Transverse colon (tissue), 4 donors: ENCODE results near the gene BTN3A1. TPM values are rescaled to one million over a fixed set of nuclear protein-coding genes. Genes with fewer than 3 reads are reported as not detected.

ENCODE experiments used
- DNase-seq: peaks from one replicate; pipeline ENCODE4 v3.0.0-alpha.2; 2019
- H3K27ac ChIP-seq, 4 donors: fragments of 200-600 bp; sonication (generic); 2 replicates each; pipeline ENCODE4 v1.5.1; 2016 to 2018; ENCODE audit warnings: inconsistent platforms in 4 of 4
- H3K27me3 ChIP-seq: fragments of 200-600 bp; sonication (generic); 2 replicates; pipeline ENCODE4 v1.5.1; 2017; ENCODE audit warnings: inconsistent platforms
- H3K36me3 ChIP-seq, 4 donors: fragments of 200-600 bp; sonication (generic); 2 replicates each; pipeline ENCODE4 v1.5.1; 2017 to 2019; ENCODE audit warnings: inconsistent platforms in 4 of 4
- H3K4me1 ChIP-seq, 4 donors: fragments of 200-600 bp; sonication (generic); 2 replicates each; pipeline ENCODE4 v1.5.1; 2017 to 2020; ENCODE audit warnings: inconsistent platforms in 4 of 4
- H3K4me3 ChIP-seq, 4 donors: fragments of 200-600 bp; sonication (generic); 1 replicate in 1 of 4; 2 replicates in 3 of 4; pipeline versions ENCODE4 v1.5.1 to v1.6.1; 2017 to 2019; ENCODE audit warnings: inconsistent platforms in 4 of 4
- H3K9me3 ChIP-seq, 2 donors: fragments of 200-600 bp; sonication (generic); 2 replicates each; pipeline ENCODE4 v1.5.1; 2017 to 2019; ENCODE audit warnings: inconsistent platforms in 2 of 2
- CTCF ChIP-seq, 5 experiments: fragments of 200-600 bp in 3 of 5; fragments of 450-650 bp in 2 of 5; sonication (generic) in 3 of 5; IDR thresholded peaks; 1 replicate in 2 of 5; 2 replicates in 3 of 5; pipeline ENCODE4 v1.5.1; 2016 to 2017; ENCODE audit warnings: antibody characterized with exemption in 5 of 5, inconsistent platforms in 3 of 5, mild to moderate bottlenecking in 2 of 5, moderate library complexity in 1 of 5
- EP300 ChIP-seq: sonication (generic); formaldehyde crosslinking; IDR thresholded peaks from one replicate; pipeline ENCODE4 v1.6.1; 2017; ENCODE audit warnings: antibody characterized with exemption, low read depth
- POLR2A ChIP-seq: fragments of 450-650 bp; IDR thresholded peaks from one replicate; pipeline ENCODE4 v1.6.1; 2016; ENCODE audit warnings: antibody characterized with exemption, mild to moderate bottlenecking, moderate library complexity
- POLR2AphosphoS5 ChIP-seq, 3 donors: sonication (generic); formaldehyde crosslinking; IDR thresholded peaks; one replicate each; pipeline ENCODE4 v1.6.1; 2016; ENCODE audit warnings: antibody characterized with exemption in 3 of 3
- WGBS, 2 donors: methylation state at CpG; one replicate each; pipeline ENCODE4 v1.1.5; 2018; ENCODE audit warnings: low coverage in 1 of 2; 5-methylcytosine and 5-hydroxymethylcytosine counted together
- in situ Hi-C, 4 donors: fragments of 200-750 bp; cut with MboI; loops; one replicate each; pipeline versions ENCODE4 v1.15.0 to v1.15.1; 2017; ENCODE audit warnings: low sequenced_read_pairs in 3 of 4, low pct_ligation_motif_present in 1 of 4, low pct_unique_long_range_greater_than_20kb in 1 of 4
- intact Hi-C: fragments of 100-400 bp; cut with DNase I; formaldehyde crosslinking; loops from one replicate; pipeline ENCODE4 v1.15.1; 2023; ENCODE audit warnings: low total_unique reads
- total RNA-seq, 4 donors: library from RNA; depleted of rRNA; stranded (reverse); fragments of >200 nt; gene quantifications; one replicate each; pipeline ENCODE4 v1.1.0, GENCODE V29; 2016

The BTN3A1 gene
- total RNA-seq, 4 donors from 2014 or later: 15.7 to 43.2 (median 20.4) TPM

DNA sequence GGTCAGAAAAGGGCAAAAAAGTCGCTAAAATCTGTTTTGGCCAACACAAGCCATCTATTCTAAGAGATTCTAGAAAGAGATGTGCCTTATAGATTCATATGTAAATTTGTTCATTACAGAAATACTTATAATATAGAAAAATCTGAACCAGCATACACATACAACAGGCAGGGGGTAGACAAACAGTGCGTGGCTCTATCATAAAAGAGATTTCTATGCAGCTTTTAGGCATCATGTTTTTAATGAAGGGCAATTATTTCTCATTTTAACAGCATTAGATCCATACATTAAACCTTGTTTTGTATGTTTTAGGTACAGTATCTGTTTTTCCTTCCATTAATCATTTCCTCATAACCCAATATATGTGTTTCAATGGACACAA is 38.9 kb downstream of the BTN3A1 start:
- intact Hi-C loops (no loop called here), in situ Hi-C loops (no loop called here)
- Histone ChIP-seq H3K36me3 (no peaks in the 10 kb centered on the region), H3K9me3 (no peaks in the 10 kb centered on the region), H3K4me1 (peaks cover 0 to 32% (median 11%) of the 10 kb centered on the region in 4 donors), H3K4me3 (peak overlapping the region; percentile 34 to 61 (median 50)), H3K27me3 (no peaks in the 10 kb centered on the region), H3K27ac (peak overlapping the region; percentile 86 to 91 (median 88))
- TF ChIP-seq EP300: no peak
- TF ChIP-seq POLR2A: no peak
- DNase-seq: no peak
- WGBS, 2 donors: 8 to 25% methylated on average over 2 of the region's 2 CpGs

GRCh38 chr6:26441977-26442376 is 39.9 kb downstream of the BTN3A1 start:
- intact Hi-C loops (no loop called here), in situ Hi-C loops (no loop called here)
- TF ChIP-seq POLR2AphosphoS5 (IDR thresholded peaks at IDR 0.05) (no peak), CTCF (IDR thresholded peaks at IDR 0.05) (no peak), EP300 (no peak), POLR2A (no peak)
- no peak for DNase-seq
- H3K4me1 ChIP-seq: peaks cover 0 to 35% (median 11%) of the 10 kb centered on the region in 4 donors
- 55 to 63% methylated on average over 4 to 5 of the region's 5 CpGs for WGBS, 2 donors
- H3K27me3 ChIP-seq: no peaks in the 10 kb centered on the region
- H3K36me3 ChIP-seq: no peaks in the 10 kb centered on the region
- no peak overlapping the region for H3K27ac ChIP-seq
- no peaks in the 10 kb centered on the region for H3K9me3 ChIP-seq
- H3K4me3 ChIP-seq: peak overlapping the region in 1 of 4 donors; percentile 61

GRCh38 chr6:26445934-26446667 is 44.0 kb downstream of the BTN3A1 start:
- Histone ChIP-seq H3K4me3 (no peak overlapping the region), H3K9me3 (no peaks in the 10 kb centered on the region), H3K36me3 (peaks cover 0 to 7% (median 0%) of the 10 kb centered on the region in 4 donors), H3K27ac (no peak overlapping the region), H3K4me1 (peaks cover 0 to 24% (median 5%) of the 10 kb centered on the region in 4 donors), H3K27me3 (no peaks in the 10 kb centered on the region)
- in situ Hi-C loops (no loop called here), intact Hi-C loops (no loop called here)
- WGBS, 2 donors: 67 to 80% methylated on average over 1 to 5 of the region's 5 CpGs
- TF ChIP-seq POLR2A: no peak
- TF ChIP-seq POLR2AphosphoS5 (IDR thresholded peaks at IDR 0.05): no peak
- no peak for TF ChIP-seq CTCF (IDR thresholded peaks at IDR 0.05)
- TF ChIP-seq EP300: no peak
- DNase-seq: no peak

- H3K36me3 ChIP-seq: peaks cover 0 to 7% (median 0%) of the 10 kb centered on the region in 4 donors
- H3K27me3 ChIP-seq: no peaks in the 10 kb centered on the region
- no peak for DNase-seq
- 91 to 100% methylated on average over 2 to 5 of the region's 5 CpGs for WGBS, 2 donors
- in situ Hi-C loops (no loop called here), intact Hi-C loops (no loop called here)
- H3K4me3 ChIP-seq: no peak overlapping the region
- no peaks in the 10 kb centered on the region for H3K9me3 ChIP-seq
- H3K27ac ChIP-seq: no peak overlapping the region
- peaks cover 0 to 12% (median 0%) of the 10 kb centered on the region in 4 donors for H3K4me1 ChIP-seq
- TF ChIP-seq POLR2AphosphoS5 (IDR thresholded peaks at IDR 0.05) (no peak), POLR2A (no peak), CTCF (IDR thresholded peaks at IDR 0.05) (no peak), EP300 (no peak)
Measured at GRCh38 chr6:26447257-26447656, 45.2 kb downstream of the BTN3A1 start.
